OCI-M1 (cell line): ENCODE measurements around the gene NF2.
A peak's percentile ranks its signal among the peaks of the same experiment; 100 is the strongest.

Experiments
- DNase-seq: peaks from one replicate; lab custom pipeline; 2025; lab: John Stamatoyannopoulos, UW

NF2 gene

DNA sequence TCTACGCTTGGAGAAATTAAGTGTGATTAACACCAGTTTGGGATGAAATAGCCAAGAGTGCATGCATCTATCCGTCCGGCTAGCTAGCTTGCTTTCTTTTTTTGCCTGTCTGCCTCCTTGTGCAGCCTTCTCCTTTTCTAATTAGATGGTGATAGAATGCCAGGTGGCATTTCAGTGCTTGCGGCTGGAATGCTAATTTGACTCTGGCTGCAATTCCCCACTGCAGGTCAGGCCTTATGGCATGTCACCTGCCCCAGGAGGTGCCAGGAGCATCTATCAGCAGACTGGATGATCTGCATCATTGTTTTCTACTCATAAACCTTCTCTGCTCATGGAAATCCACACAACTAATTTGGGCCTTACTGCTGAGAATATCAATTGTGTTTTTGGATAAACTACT is 65.2 kb downstream of the NF2 start:
- no peak for DNase-seq

DNA sequence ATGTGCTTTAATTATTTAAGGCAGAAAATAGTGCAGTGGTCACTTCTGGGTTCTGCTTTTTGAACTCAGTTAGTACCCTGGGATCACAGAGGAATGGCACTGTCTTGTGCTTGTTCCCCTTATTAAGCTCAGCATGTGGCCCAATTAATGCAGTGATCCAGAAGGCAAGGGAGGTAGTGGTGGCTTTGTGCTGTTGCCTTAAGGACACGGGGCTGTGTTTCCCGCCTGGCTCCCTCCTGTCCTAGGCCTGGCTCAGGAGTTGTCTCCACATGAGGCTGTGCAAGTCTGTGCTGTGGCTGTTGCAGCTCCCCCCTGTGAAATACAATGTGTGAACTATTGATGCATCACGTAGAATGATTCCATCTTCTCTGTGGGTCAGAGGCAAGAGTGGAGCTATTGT is 67.2 kb downstream of the NF2 start:
- no peak for DNase-seq

DNA sequence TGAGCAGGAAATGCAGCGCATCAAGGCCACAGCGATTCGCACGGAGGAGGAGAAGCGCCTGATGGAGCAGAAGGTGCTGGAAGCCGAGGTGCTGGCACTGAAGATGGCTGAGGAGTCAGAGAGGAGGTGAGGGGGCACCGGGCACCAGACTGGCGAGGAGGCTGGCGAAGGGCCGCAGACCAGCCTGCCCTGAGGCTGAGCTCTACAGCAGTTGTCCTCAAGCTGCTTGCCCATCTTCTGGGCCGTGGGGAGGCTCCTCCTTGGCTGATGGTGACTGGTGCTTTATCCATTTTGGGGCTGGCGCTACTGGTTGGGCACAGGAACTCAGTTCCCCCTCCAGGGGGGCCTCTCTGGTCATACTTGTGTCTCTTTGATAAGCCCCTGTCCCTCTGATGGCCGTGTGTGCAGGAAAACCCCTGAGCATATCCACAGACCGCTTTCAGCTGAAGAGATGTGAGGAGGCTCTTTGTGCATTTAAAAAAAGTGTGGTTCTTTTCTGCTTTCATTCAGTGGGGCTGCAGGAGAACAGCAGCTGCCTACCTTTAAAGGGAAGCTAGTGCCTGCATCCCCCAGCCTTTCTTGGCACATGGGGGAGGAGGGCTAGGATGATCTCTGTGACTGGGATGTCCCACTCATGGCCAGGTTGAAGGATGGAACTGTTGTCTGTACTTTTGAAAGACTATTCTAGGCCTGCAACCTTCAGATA is 70.1 kb downstream of the NF2 start:
- DNase-seq, result no peak

DNA sequence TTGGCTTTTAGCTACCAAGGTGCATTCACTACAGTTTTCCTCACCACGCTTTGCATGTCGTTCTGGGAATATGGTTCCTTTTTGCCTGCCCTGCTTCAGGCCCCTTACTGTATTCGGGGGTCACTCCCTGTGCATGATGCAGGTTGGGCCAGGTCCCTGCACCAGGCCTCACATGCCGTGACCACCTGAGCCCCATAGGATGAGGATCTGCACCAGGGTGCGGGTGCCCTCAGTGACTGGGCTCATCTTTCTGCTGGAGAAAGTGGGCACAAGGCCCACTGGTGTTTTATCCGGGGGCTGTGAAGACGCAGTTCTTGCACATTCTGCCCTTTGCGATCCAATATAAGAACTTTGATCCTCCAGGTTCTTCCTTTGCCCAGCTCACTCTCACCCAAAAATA is 70.7 kb downstream of the NF2 start:
- no peak for DNase-seq

DNA sequence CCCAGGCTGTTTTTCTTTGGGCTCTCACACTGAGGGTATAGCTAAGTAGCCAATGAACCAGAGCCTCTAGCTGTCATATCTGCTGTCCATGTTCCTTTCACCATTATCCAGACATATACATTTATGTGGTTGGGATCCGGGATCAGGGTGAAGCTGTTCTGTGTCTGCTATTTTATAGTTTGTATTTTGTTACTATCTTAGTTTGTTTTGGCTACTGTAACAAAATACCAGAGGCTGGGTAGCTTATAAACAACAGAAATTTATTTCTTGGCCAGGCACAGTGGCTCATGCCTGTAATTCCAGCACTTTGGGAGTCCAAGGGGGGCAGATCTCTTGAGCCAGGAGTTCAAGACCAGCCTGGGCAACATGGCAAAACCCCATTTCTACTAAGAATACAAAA is 75.9 kb downstream of the NF2 start:
- no peak for DNase-seq

DNA sequence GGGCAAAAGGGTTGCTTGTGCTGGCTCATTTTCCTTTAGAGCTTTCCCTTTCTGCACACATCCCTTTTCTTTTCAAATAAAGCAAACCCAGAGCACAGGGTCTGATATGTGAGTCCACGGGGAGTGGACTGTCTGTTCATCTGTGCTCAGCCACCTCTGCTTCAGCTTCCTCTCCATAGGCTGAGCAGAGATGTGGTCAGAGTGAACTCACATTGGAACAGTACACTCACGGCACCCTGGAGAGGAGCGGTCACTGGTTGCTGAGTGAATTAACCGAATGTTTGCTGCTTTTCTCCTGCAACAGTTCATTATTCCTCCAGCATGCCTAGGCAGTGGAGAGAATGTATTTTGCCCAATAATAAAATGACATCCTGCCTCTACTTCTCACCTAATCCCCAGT is 80.1 kb downstream of the NF2 start:
- DNase-seq, result no peak

DNA sequence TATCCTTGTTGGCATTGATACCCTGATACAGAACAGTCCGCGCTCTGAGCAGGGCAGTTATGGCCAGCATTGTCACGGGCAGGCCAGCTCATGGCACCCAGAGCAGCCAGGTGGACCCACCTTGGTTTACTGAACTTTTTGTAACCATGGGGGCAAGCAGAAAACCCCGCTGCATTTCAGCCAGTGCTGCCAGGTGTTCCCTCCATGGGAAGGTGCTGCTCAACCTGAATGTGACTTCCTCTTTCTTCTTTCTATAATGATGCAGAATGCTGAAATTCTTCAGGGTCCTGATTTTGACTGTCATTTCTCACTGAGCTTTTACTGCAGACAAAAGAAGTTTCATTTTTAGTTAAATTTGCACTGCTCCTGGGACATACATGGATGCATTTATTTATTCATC is 80.8 kb downstream of the NF2 start:
- DNase-seq, result no peak

DNA sequence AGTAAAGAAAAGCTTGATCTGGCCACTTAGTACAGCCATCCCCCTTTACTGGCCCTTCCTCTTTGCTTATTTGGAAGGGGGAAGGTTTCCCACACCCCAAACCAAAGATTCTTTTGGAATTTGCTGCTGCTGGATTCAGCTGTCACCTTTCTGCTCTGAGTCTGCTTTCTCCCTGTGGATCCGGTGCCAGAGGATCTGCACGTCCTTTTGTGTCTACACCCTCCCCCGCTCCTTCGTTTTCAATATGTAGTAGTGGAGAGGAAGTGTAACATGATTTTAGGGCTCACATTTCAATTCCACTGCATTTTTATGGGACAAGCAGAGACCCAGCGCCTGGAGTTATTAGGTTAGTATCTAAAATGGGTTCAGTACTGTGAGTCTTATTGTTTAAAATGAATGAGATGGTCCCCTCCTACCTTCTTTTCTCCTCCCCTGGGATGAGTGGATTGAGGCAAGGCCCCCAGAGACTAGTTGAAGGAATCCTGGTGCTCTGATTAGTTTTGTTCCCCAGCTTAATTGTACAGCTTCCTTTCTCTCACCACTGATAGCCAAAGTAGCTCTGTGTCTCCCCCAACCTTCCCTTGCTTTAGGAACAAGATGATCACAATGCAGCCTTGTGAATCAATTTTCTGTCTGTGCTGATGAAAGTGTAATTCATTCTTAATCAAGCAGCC is 85.9 kb downstream of the NF2 start:
- no peak for DNase-seq

DNA sequence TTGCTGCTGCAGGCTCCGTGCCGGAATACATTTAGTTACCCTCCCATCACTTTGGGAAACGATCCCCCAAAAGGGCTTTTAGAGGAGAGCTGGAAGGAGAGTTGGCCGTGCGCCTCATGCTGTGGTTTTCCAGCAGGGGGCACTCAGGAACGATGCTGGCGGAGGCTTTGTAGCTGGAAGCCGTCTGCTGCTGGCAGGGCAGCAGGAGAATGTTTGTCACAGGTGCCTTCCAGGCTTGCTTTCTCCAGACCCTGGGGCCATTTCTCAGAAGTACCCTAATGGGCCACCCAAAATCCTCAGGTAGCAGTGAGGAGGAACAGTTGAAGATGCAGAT is 86.4 kb downstream of the NF2 start:
- peak; percentile 62 for DNase-seq

DNA sequence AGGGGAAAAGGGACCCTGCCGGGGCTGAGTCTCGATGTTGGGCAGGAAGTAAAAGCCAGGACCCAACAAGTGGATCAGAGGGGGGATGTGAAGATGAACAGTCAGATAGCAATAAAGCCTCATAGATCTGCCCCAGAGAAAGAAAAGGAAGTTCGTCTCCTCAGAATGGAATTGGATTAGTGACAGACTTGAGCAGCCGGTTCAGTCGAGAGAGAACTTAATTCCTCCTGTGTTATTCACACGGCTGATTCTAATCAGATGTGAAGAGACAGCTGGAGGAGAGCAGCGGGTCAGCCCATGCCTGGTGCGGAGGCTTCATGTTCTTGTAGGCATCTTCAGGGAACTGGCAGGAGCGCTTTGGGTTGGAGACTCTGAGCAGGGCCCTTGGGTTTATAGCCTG is 87.0 kb downstream of the NF2 start:
- DNase-seq, result no peak

DNA sequence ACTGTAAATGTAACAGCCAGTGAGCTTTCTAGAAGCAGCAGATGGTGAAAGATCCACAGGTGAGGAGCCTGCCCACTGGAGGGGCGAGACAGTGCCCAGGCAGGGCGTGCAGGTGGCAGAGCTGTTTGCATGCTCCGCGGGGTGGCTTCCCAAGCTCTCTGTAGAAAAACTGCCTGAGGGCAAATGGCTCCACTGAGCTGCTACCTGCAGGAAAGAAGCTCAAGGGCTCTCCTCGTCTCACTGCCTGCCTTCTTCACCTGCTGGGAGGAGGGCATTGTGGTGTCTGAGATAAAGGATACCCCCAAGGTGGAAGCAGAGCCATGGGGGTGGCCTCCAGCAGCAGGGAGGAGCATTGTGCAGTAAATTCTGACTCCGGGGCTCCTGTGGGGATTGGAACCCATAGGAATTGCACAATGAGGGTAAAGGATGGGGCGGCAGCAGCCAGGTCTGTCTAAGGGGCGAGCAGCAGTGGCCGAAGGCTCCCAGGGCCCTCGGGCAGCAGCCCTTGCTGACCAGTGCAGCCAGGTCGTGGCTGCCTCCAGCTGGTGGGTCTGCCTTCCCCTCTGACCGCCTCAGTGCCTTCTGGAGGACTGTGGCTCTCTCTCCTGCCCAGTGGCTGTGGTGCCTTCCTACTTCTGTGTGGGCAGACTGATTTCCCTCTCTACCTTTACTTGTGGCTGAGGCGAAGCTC is 88.3 kb downstream of the NF2 start:
- no peak for DNase-seq

DNA sequence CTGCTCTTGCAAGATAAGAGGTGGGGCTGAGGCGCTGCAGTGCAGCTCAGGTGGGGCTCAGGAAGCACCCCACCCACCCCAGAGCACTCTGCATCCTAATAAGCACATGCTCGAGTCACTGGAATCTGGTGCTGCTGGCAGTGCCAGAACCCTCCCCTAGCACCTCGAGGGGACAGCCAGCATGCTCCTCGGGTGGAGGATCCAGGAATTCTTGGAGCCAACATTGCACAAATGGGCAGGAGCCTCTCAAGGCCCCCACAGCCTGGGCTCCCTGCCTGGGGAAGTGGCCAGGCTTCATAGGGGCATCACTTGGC is 88.9 kb downstream of the NF2 start:
- DNase-seq, result no peak

DNA sequence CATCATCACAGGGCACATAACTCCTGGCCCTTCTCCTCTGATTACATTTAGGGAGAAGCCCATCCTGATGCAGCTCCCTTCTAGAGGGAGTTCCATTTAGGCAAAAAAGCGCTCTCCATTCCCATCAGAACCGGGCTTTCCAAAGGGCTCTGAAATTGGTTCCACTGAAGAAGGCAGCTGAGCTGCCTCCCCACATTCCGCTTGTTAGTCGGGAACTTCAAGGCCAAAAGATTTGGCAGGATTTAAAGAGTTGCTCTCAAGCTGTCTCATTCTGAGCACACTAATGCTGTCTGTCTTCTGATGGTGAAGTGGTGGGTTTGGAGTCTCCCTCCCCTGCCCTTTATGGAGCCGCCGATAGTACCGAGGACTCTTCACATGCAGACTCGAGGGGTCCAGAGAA is 89.7 kb downstream of the NF2 start:
- DNase-seq, result no peak

DNA sequence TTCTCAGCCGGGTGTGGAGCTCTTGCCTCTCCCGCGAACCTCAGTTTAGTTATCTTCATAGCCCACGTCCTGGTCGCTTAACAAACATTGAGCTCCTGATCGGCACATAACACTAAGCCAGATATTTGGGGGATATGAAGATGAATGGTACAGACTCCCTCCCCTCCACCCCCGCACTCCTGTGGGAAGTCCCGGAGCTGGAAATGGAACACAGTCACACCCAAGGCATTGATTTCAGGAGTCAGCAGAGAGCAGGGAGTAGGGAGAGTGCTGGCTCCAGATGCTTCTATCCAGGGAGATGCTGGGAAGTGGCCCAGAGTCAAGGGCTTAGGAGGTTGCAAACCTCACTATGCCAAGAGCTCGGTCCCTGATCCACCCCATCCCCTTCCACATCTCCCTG is 90.2 kb downstream of the NF2 start:
- DNase-seq, result no peak

DNA sequence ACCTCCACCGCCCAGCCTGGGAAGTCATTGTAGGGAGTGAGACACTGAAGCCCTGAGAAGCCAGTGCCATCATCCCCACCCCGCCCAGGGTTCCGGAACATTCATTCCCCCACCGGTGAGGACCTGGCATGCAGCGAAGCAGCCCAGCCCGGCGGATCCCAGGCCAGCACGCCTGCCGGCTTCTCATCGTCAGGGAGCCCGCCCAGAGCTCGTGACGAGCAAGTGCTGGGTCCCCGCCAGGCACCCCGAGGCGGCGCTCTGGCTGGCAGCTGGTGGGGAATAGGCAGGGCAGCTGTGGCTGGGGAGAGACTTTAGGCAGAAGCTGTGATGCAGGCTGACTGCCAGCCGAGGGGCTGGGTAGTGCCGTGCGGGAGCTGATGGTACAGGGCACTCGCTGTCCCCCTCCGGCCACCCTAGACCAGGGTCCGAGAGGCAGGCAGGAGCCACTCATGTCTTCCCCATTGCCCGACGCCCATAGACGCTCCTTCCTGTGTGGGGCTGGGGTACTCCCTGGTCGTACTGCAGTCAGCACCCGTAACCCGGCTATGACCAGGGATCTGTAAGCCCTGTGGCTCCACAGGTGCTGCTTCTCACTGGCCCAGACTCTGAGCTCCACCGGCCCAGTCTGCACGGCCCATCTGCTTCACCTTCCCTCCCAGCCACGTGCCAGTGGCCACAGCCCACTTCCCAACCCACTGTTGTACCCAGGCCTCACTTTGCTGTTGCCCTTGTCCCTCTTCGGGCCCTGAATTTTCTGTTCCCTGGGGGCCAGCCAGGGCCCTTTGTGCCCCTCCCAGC is 91.9 kb downstream of the NF2 start:
- no peak for DNase-seq

DNA sequence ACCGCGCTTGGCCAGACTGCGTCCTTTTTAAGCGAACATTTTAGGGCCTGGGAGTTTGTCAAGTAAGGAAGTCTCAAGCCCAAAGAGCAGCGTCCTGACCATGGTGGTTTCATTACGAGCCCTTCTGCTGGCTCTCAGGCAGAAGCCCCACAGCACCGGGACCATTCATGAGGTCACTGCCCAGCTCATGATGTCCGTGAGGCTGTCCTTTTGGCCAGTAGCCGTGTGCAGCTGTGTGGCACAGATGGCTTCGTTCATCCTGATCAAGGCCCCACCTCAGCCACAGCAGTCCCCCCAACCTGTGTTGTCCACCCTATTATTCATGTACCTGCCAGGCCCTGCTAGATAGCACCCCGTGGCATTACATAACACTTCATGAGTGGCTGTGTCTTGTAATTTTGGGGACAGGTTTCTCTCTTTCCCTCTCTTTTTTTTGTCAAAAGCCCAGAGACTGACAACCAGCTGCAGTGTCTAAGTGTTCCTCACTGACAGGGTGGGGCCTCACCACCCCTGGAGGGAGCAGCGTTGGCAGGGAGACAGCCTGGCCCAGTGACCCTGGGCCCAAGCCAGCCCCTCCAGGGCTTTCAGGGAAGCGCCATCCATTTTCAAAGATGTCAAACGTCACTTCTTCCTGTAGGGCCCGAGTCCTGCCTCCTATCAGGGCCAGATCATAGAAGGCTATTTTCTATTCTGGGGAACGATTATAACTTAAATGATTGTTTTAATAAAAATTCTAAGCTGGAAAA is 94.6 kb downstream of the NF2 start:
- no peak for DNase-seq

DNA sequence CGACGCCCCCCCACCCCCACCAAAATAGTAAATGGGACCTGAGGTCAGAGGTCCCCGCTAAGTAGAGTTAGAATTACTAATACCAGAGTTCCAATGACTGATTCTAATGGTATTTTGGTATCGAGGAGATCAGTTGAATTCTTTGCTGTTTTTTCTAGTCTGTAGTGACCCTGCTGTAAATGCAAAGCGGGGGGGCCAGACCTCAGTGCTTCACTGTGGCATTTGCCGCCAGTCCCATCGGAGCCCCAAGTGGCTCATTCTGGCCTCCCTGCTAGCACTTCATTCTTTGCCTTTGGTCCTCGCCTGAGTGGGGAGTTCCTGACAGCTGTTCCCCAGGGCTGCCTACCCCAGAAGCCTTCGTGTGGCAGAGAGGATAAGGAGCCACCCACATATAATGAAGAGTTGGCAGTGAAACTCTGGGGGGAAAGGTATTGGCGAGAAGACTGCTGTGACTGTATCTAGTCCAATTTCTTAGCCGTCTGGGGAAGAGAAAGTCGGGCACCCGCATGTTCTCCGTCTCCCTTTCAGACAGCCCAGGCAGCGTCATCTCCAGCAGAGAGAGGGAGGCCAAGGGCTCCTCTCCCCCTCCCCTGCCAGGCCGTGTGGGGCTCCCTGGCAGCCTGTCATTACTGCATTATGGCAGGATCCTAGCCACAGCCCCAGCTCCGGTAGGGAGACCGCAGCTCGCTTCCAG is 96.9 kb downstream of the NF2 start:
- DNase-seq, result no peak

DNA sequence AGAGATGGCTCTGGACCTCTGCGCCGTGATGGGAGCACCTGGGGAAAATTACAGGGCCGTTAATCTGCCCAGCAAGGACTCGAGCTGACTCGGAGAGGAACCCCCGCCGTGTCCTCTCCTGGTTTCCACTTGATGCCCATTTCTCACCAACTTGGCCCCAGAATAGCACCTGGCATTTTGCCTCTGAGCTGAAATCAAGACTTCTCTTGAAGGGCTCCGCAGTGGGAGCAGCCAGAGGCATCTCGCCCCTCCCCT is 97.4 kb downstream of the NF2 start:
- DNase-seq, result no peak

DNA sequence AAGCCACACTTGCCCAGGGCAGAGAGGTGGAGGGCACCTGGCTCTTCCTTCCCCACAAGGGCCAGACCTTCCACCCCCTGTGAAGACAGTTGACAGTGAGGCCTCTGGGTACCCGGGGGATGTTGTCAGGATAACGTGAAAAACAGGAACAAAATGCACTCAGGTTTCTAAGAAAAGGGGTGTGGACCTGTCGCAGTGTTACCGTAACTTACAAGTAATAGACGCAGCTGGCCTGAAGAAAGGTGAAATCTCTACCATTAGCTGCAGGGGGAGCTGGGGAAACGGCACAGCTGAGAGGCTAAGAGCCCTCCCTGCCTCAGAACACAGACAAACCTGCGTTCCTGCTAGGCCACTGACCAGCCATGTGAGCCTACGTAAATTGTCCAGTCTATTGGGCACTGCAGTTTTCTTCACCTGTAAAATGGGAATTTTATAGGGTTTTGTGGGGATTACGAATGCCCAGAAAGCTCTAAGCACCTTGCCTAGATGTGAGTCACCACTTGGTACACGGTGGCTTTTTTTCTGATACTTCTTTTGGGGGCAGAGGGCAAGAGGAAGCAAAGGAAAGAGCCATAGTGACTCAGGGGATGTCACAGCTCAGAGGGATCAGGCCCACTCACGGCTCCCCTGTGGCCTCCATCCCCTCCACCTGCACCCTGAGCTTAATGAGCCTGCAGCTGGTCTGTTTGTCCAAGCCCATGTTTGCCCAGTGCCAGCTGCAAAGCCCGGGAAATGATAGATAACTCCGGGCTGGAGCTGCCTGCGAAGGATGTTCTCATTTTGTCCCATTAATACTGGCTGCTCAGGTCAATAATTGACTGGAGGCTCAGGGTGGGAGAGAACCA is 97.9 kb downstream of the NF2 start:
- peak; percentile 89 for DNase-seq

DNA sequence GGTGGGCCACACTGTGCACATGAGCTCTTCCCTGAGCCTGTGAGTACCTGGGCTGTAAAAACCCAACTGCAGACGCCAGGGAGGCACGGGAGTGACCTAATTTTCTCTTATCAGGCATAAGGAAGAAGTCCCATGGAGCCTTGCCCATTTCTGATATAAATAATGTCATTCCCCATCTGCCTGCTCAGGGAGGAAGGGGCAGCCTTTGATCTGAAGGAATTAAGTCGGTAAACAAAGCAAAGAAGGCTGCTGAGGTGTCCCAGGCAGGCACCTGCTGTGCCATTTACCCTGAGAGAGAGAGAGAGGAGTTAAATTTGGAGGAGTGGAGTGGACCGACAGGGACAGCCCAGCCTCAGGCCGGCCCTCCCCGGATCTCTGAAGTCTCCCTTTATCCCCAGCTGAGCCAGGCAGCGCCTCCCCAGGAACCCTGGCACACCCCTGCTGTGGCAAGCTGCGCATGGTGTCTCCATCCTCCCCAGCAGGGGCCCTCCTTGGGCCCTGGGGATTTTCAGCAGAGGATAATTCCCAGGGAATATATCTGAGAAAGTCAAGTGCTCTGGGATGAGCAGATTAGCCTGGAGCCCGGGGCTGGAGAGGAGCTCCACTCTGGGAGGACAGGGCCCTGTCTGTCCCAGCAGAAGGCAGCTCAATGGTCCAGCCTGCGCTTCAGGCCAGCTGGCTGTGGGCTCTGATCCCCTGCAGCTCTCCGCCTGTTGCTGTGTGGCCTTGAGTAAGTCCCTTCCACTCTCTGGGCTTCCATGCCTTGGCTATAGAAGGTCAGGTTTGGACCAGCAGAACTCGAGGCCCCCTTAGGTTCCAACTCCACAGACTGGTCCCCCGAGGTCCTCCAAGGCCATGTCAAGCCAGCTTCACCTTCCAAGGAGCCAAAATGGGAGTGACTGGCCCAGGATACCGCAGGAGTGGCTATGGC is 98.8 kb downstream of the NF2 start:
- peak; percentile 24 for DNase-seq
